GM23338 (cell line): ENCODE measurements around the gene METTL26. TPM values are rescaled to one million over a fixed set of nuclear protein-coding genes. Genes with fewer than 3 reads are reported as not detected.
A peak's percentile ranks its signal among the peaks of the same experiment; 100 is the strongest.

Experiments used
- ATAC-seq: fragments of 200-7000 bp; cut with Tn5 transposase; 3 replicates; pipeline ENCODE4 v1.9.1; 2020
- DNase-seq: peaks from one replicate; pipeline ENCODE4 v3.0.0-alpha.2; 2015; ENCODE audit warnings: low spot score
- H2AFZ ChIP-seq: fragments of 200-600 bp; sonication (generic); 2 replicates; pipeline ENCODE4 v1.8.0; 2016; ENCODE audit warnings: antibody characterized with exemption, mild to moderate bottlenecking, moderate library complexity
- H3F3A ChIP-seq: fragments of 200-600 bp; sonication (generic); replicated peaks from 2 replicates; pipeline ENCODE4 v1.8.0; 2017; ENCODE audit warnings: antibody characterized with exemption, mixed run types, low read depth
- H3K27ac ChIP-seq: fragments of 200-600 bp; sonication (generic); 2 replicates; pipeline ENCODE4 v1.6.1; 2016; ENCODE audit warnings: low read depth
- H3K27me3 ChIP-seq: fragments of 200-600 bp; sonication (generic); 2 replicates; pipeline ENCODE4 v1.8.0; 2016; ENCODE audit warnings: mild to moderate bottlenecking, mixed run types, moderate library complexity; ENCODE audit not compliant: insufficient read depth
- H3K36me3 ChIP-seq: fragments of 200-600 bp; sonication (generic); 2 replicates; pipeline ENCODE4 v1.8.0; 2016; ENCODE audit warnings: mild to moderate bottlenecking; ENCODE audit not compliant: insufficient read depth
- H3K4me1 ChIP-seq: fragments of 200-600 bp; sonication (generic); 2 replicates; pipeline ENCODE4 v1.8.0; 2016; ENCODE audit warnings: mild to moderate bottlenecking, moderate library complexity; ENCODE audit not compliant: insufficient read depth
- H3K4me2 ChIP-seq: fragments of 200-600 bp; sonication (generic); 2 replicates; pipeline ENCODE4 v1.7.1; 2017; ENCODE audit warnings: mixed run types
- H3K4me3 ChIP-seq: fragments of 200-600 bp; sonication (generic); 2 replicates; pipeline ENCODE4 v1.6.1; 2016; ENCODE audit warnings: mixed run types
- H3K79me2 ChIP-seq: fragments of 200-600 bp; sonication (generic); replicated peaks from 2 replicates; pipeline ENCODE4 v1.8.0; 2017; ENCODE audit warnings: mild to moderate bottlenecking; ENCODE audit not compliant: insufficient read depth
- H3K9me2 ChIP-seq: fragments of 200-600 bp; sonication (generic); 2 replicates; pipeline ENCODE4 v1.8.0; 2017; ENCODE audit not compliant: insufficient read depth
- H4K20me1 ChIP-seq: fragments of 200-600 bp; sonication (generic); replicated peaks from 2 replicates; pipeline ENCODE4 v1.8.0; 2017; ENCODE audit warnings: mild to moderate bottlenecking; ENCODE audit not compliant: insufficient read depth
- H3K27ac Mint-ChIP-seq: 2 replicates; pipeline ENCODE4 v1.8.0; 2020; ENCODE audit warnings: inconsistent platforms, mild to moderate bottlenecking, moderate library complexity, mixed read lengths
- H3K27me3 Mint-ChIP-seq: 3 replicates; pipeline ENCODE4 v1.8.0; 2022; ENCODE audit warnings: low read depth, mild to moderate bottlenecking, moderate library complexity, mixed read lengths, inconsistent platforms; ENCODE audit not compliant: insufficient read depth, poor library complexity
- H3K36me3 Mint-ChIP-seq: 3 replicates; pipeline ENCODE4 v1.8.0; 2021; ENCODE audit warnings: low read depth, mild to moderate bottlenecking, inconsistent platforms, moderate library complexity, mixed read lengths
- H3K4me1 Mint-ChIP-seq: 3 replicates; pipeline ENCODE4 v1.8.0; 2020; ENCODE audit warnings: mild to moderate bottlenecking, inconsistent platforms, mixed read lengths
- H3K4me3 Mint-ChIP-seq: 3 replicates; pipeline ENCODE4 v1.8.0; 2021; ENCODE audit warnings: moderate library complexity, mild to moderate bottlenecking, inconsistent platforms, mixed read lengths
- H3K9me3 Mint-ChIP-seq: 3 replicates; pipeline ENCODE4 v1.8.0; 2020; ENCODE audit warnings: moderate library complexity, mild to moderate bottlenecking, inconsistent platforms, mixed read lengths
- JUNB ChIP-seq: IDR thresholded peaks from one replicate; pipeline ENCODE4 v1.6.1; 2016; ENCODE audit warnings: antibody characterized with exemption; ENCODE audit not compliant: unreplicated experiment
- NANOG ChIP-seq: IDR thresholded peaks from 2 replicates; pipeline ENCODE4 v1.6.1; 2016; ENCODE audit warnings: antibody characterized with exemption, borderline replicate concordance
- POLR2AphosphoS5 ChIP-seq: IDR thresholded peaks from 2 replicates; pipeline ENCODE4 v1.6.1; 2016; ENCODE audit warnings: antibody characterized with exemption, low read depth
- ZNF114 ChIP-seq: fragments of 250-450 bp; sonication (Bioruptor Pico); IDR thresholded peaks from 2 replicates; pipeline ENCODE4 v1.5.0; 2020; ENCODE audit warnings: mild to moderate bottlenecking, moderate library complexity
- ZNF331 ChIP-seq: fragments of 250-450 bp; sonication (Bioruptor Pico); IDR thresholded peaks from 2 replicates; pipeline ENCODE4 v1.5.0; 2020; ENCODE audit warnings: low read depth, mild to moderate bottlenecking, moderate library complexity
- ZNF462 ChIP-seq: fragments of 250-450 bp; sonication (Bioruptor Pico); IDR thresholded peaks from 2 replicates; pipeline ENCODE4 v1.5.0; 2020; ENCODE audit warnings: mild to moderate bottlenecking, moderate library complexity
- polyA plus RNA-seq: library from polyadenylated mRNA; unstranded; fragments of >200 nt; fragmentation: Nextera tagmentation; extraction: Ambion mirVana; gene quantifications from 2 replicates; pipeline ENCODE4 v1.2.1, GENCODE V29; 2016
- total RNA-seq: library from RNA; depleted of rRNA; stranded (reverse); fragments of >200 nt; shearing (Covaris generic); gene quantifications from 2 replicates; pipeline ENCODE4 v1.2.3, GENCODE V29; 2014

Gene METTL26
- total and polyA plus RNA-seq, 2 experiments from 2014 or later, result 153 to 223 TPM

GRCh38 chr16:636206-637080 lies at the start of gene METTL26 (continued):
- TF ChIP-seq NANOG, result no peak
- no peak for TF ChIP-seq ZNF331 (CRISPR knock-in tag)

- H3K27me3 Mint-ChIP-seq, result peaks cover 20% of the 10 kb centered on the region
- H2AFZ ChIP-seq, result no peak overlapping the region
These were observed 49.0 kb upstream of the METTL26 start for GRCh38 chr16:684961-685696.

GRCh38 chr16:684071-684794 lies 48.1 kb upstream of the METTL26 start, which contains the start of gene JMJD8:
JMJD8 (minus strand) TSS chr16:684334; CDS start chr16:684319, 15 bp downstream.
- H3K4me2 ChIP-seq, result peak within 1 kb of the TSS; percentile 84
- H3K27ac ChIP-seq, result peak within 1 kb of the TSS; percentile 59; the same call in 1 of the 2 replicates
- H3K9me2 ChIP-seq, result no peaks in the 10 kb centered on the region
- DNase-seq (peak; percentile 97), ATAC-seq (peak; percentile 68)
- peaks cover 9% of the 10 kb centered on the region; the same call in 1 of the 2 replicates for H3K79me2 ChIP-seq
- Mint-ChIP-seq H3K9me3 (no peaks in the 10 kb centered on the region; the same call in 1 of the 3 replicates), H3K4me3 (peak within 1 kb of the TSS; percentile 84), H3K27ac (0 out of 2 replicates have a peak within 1 kb of the TSS, but pooled peaks have one; percentile 23), H3K27me3 (peaks cover 19% of the 10 kb centered on the region), H3K36me3 (peaks cover 34% of the 10 kb centered on the region), H3K4me1 (peaks cover 17% of the 10 kb centered on the region)
- peaks cover 24% of the 10 kb centered on the region for H3F3A ChIP-seq
- peaks cover 5% of the 10 kb centered on the region; the same call in 1 of the 2 replicates for H3K4me1 ChIP-seq
- no peaks in the 10 kb centered on the region for H3K27me3 ChIP-seq
- peak within 1 kb of the TSS; percentile 72 for H3K4me3 ChIP-seq
- H4K20me1 ChIP-seq, result peaks cover 14% of the 10 kb centered on the region; the same call in 1 of the 2 replicates
- H2AFZ ChIP-seq, result no peak within 1 kb of the TSS
- no peaks in the 10 kb centered on the region; the same call in 1 of the 2 replicates for H3K36me3 ChIP-seq
- no peak for TF ChIP-seq ZNF331 (CRISPR knock-in tag)
- TF ChIP-seq ZNF462 (CRISPR knock-in tag), result no peak
- no peak for TF ChIP-seq ZNF114
- TF ChIP-seq POLR2AphosphoS5, result peak; percentile 86

More at GRCh38 chr16:684961-685696, 49.0 kb upstream of the METTL26 start:
- Histone ChIP-seq H3K9me2 (no peaks in the 10 kb centered on the region), H3K4me2 (no peak overlapping the region), H3K79me2 (peaks cover 9% of the 10 kb centered on the region; the same call in 1 of the 2 replicates), H3K27me3 (no peaks in the 10 kb centered on the region), H3K27ac (no peak overlapping the region), H3F3A (peaks cover 24% of the 10 kb centered on the region), H4K20me1 (peaks cover 14% of the 10 kb centered on the region; the same call in 1 of the 2 replicates), H3K4me1 (peaks cover 5% of the 10 kb centered on the region; the same call in 1 of the 2 replicates), H3K4me3 (no peak overlapping the region), H3K36me3 (no peaks in the 10 kb centered on the region; the same call in 1 of the 2 replicates)
- TF ChIP-seq JUNB, result no peak
- no peaks in the 10 kb centered on the region; the same call in 2 of the 3 replicates for H3K9me3 Mint-ChIP-seq
- no peak for DNase-seq
- H3K4me1 Mint-ChIP-seq, result peaks cover 15% of the 10 kb centered on the region
- no peak for ATAC-seq
- H3K36me3 Mint-ChIP-seq, result peaks cover 34% of the 10 kb centered on the region
- no peak overlapping the region for H3K27ac Mint-ChIP-seq
- H3K4me3 Mint-ChIP-seq, result no peak overlapping the region
